SK-N-SH treated with all-trans-retinoic acid at 6 μM for 48 hours (cell line): Measurements from ENCODE around the gene LPGAT1.

ENCODE experiments used
- ATAC-seq: fragments of 200-7000 bp; cut with Tn5 transposase; 3 replicates; pipeline ENCODE4 v1.9.1; 2020; ENCODE audit warnings: mild to moderate bottlenecking, moderate library complexity
- ARNTL ChIP-seq: fragments of 450-650 bp; formaldehyde crosslinking; IDR thresholded peaks from 2 replicates; pipeline ENCODE4 v1.5.0; 2020; ENCODE audit warnings: low read depth, mild to moderate bottlenecking, moderate library complexity, borderline replicate concordance
- CREB5 ChIP-seq: fragments of 250-450 bp; sonication (Bioruptor Pico); IDR thresholded peaks from 2 replicates; pipeline ENCODE4 v1.5.1; 2020; ENCODE audit warnings: low read depth, mild to moderate bottlenecking, moderate library complexity
- GLIS3 ChIP-seq: fragments of 250-450 bp; sonication (Bioruptor Pico); IDR thresholded peaks from 2 replicates; pipeline ENCODE4 v1.5.0; 2020; ENCODE audit warnings: mild to moderate bottlenecking, moderate library complexity
- ISL1 ChIP-seq: fragments of 250-450 bp; sonication (Bioruptor Pico); IDR thresholded peaks from 2 replicates; pipeline ENCODE4 v2.1.2; 2022; ENCODE audit warnings: mild to moderate bottlenecking, moderate library complexity
- OSR1 ChIP-seq: fragments of 250-450 bp; sonication (Bioruptor Pico); IDR thresholded peaks from 2 replicates; pipeline ENCODE4 v1.8.0; 2022; ENCODE audit warnings: moderate library complexity, mild to moderate bottlenecking, inconsistent platforms
- PATZ1 ChIP-seq: fragments of 250-450 bp; sonication (Bioruptor Pico); IDR thresholded peaks from 2 replicates; pipeline ENCODE4 v1.8.0; 2020; ENCODE audit warnings: mild to moderate bottlenecking, moderate library complexity, borderline replicate concordance
- POU6F1 ChIP-seq: fragments of 250-450 bp; sonication (Bioruptor Pico); IDR thresholded peaks from 2 replicates; pipeline ENCODE4 v1.8.0; 2021; ENCODE audit warnings: low read depth, mild to moderate bottlenecking, moderate library complexity, borderline replicate concordance
- PPARA ChIP-seq: fragments of 250-450 bp; sonication (Bioruptor Pico); IDR thresholded peaks from 2 replicates; pipeline ENCODE4 v1.5.0; 2020; ENCODE audit warnings: mild to moderate bottlenecking, borderline replicate concordance
- RARB ChIP-seq: fragments of 250-450 bp; sonication (Bioruptor Pico); IDR thresholded peaks from 2 replicates; pipeline ENCODE4 v1.8.0; 2021; ENCODE audit warnings: mild to moderate bottlenecking, moderate library complexity
- TCF4 ChIP-seq: fragments of 250-450 bp; sonication (Bioruptor Pico); IDR thresholded peaks from 2 replicates; pipeline ENCODE4 v1.8.0; 2021; ENCODE audit warnings: mild to moderate bottlenecking, moderate library complexity, borderline replicate concordance
- TOX ChIP-seq: fragments of 250-450 bp; sonication (Bioruptor Pico); IDR thresholded peaks from 2 replicates; pipeline ENCODE4 v1.8.0; 2021; ENCODE audit warnings: mild to moderate bottlenecking, moderate library complexity, borderline replicate concordance
- ZC3H10 ChIP-seq: fragments of 250-450 bp; sonication (Bioruptor Pico); IDR thresholded peaks from 2 replicates; pipeline ENCODE4 v1.5.1; 2021; ENCODE audit warnings: mild to moderate bottlenecking, moderate library complexity
- ZFP3 ChIP-seq: fragments of 250-450 bp; sonication (Bioruptor Pico); IDR thresholded peaks from 2 replicates; pipeline ENCODE4 v1.5.0; 2020; ENCODE audit warnings: mild to moderate bottlenecking, moderate library complexity
- ZFP30 ChIP-seq: fragments of 450-650 bp; formaldehyde crosslinking; IDR thresholded peaks from 2 replicates; pipeline ENCODE4 v1.5.0; 2022; ENCODE audit warnings: mild to moderate bottlenecking, moderate library complexity
- ZNF565 ChIP-seq: fragments of 450-650 bp; formaldehyde crosslinking; conservative IDR thresholded peaks from 2 replicates; pipeline ENCODE4 v1.5.0; 2020; ENCODE audit warnings: low read depth, mild to moderate bottlenecking, moderate library complexity
- ZNF70 ChIP-seq: fragments of 450-650 bp; formaldehyde crosslinking; IDR thresholded peaks from 2 replicates; pipeline ENCODE4 v1.5.0; 2020; ENCODE audit warnings: mild to moderate bottlenecking, moderate library complexity
- ZNF8 ChIP-seq: fragments of 450-650 bp; formaldehyde crosslinking; IDR thresholded peaks from 2 replicates; pipeline ENCODE4 v1.5.0; 2020; ENCODE audit warnings: mild to moderate bottlenecking, moderate library complexity
- TF ChIP-seq, protein P1 (sequence below): fragments of 250-450 bp; sonication (Bioruptor Pico); IDR thresholded peaks from 2 replicates; pipeline ENCODE4 v1.5.0; 2020; ENCODE audit warnings: mild to moderate bottlenecking, moderate library complexity
- TF ChIP-seq, protein P2 (sequence below): fragments of 250-450 bp; sonication (Bioruptor Pico); IDR thresholded peaks from 2 replicates; pipeline ENCODE4 v1.5.1; 2021; ENCODE audit warnings: mild to moderate bottlenecking, moderate library complexity

The LPGAT1 gene

DNA sequence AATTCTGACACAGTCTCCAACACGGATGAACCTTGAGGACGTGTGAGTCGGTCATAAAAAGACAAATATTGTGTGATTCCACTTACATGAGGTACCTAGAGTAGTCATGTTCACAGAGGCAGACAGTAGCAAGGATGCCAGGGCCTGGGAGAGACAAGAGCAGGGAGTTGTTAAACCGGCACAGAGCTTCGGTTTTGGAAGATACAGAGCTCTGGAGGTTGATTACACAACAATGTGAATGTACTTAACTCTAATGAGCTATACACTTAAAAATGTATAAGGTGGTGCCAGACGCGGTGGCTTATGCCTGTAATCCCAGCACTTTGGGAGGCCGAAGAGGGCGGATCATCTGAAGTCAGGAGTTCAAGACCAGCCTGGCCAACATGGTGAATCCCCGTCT is 117.3 kb downstream of the LPGAT1 start:
- TF ChIP-seq, protein P1, sequence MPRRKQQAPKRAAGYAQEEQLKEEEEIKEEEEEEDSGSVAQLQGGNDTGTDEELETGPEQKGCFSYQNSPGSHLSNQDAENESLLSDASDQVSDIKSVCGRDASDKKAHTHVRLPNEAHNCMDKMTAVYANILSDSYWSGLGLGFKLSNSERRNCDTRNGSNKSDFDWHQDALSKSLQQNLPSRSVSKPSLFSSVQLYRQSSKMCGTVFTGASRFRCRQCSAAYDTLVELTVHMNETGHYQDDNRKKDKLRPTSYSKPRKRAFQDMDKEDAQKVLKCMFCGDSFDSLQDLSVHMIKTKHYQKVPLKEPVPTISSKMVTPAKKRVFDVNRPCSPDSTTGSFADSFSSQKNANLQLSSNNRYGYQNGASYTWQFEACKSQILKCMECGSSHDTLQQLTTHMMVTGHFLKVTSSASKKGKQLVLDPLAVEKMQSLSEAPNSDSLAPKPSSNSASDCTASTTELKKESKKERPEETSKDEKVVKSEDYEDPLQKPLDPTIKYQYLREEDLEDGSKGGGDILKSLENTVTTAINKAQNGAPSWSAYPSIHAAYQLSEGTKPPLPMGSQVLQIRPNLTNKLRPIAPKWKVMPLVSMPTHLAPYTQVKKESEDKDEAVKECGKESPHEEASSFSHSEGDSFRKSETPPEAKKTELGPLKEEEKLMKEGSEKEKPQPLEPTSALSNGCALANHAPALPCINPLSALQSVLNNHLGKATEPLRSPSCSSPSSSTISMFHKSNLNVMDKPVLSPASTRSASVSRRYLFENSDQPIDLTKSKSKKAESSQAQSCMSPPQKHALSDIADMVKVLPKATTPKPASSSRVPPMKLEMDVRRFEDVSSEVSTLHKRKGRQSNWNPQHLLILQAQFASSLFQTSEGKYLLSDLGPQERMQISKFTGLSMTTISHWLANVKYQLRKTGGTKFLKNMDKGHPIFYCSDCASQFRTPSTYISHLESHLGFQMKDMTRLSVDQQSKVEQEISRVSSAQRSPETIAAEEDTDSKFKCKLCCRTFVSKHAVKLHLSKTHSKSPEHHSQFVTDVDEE (CRISPR knock-in tag), result no peak
- TF ChIP-seq, protein P2, sequence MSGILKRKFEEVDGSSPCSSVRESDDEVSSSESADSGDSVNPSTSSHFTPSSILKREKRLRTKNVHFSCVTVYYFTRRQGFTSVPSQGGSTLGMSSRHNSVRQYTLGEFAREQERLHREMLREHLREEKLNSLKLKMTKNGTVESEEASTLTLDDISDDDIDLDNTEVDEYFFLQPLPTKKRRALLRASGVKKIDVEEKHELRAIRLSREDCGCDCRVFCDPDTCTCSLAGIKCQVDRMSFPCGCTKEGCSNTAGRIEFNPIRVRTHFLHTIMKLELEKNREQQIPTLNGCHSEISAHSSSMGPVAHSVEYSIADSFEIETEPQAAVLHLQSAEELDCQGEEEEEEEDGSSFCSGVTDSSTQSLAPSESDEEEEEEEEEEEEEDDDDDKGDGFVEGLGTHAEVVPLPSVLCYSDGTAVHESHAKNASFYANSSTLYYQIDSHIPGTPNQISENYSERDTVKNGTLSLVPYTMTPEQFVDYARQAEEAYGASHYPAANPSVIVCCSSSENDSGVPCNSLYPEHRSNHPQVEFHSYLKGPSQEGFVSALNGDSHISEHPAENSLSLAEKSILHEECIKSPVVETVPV (CRISPR knock-in tag), result no peak
- no peak for TF ChIP-seq ZFP30 (CRISPR knock-in tag)
- no peak for TF ChIP-seq CREB5 (CRISPR knock-in tag)
- ATAC-seq, result no peak

- TF ChIP-seq ZFP3, result no peak
- no peak for TF ChIP-seq ZC3H10
- no peak for TF ChIP-seq ZNF8 (CRISPR knock-in tag)
- TF ChIP-seq, protein P2 (CRISPR knock-in tag), result no peak
- TF ChIP-seq ARNTL, result no peak
- TF ChIP-seq TOX, result no peak
- no peak for TF ChIP-seq ZNF70
- TF ChIP-seq RARB (CRISPR knock-in tag), result no peak
- no peak for TF ChIP-seq POU6F1 (CRISPR knock-in tag)
- TF ChIP-seq PPARA (CRISPR knock-in tag), result no peak
- no peak for TF ChIP-seq GLIS3 (CRISPR knock-in tag)
- no peak for TF ChIP-seq OSR1 (CRISPR knock-in tag)
- TF ChIP-seq ZFP30 (CRISPR knock-in tag), result no peak
- TF ChIP-seq TCF4 (CRISPR knock-in tag), result no peak
- TF ChIP-seq, protein P1 (CRISPR knock-in tag), result no peak
- ATAC-seq, result no peak
Observed at GRCh38 chr1:211711315-211711705, 119.3 kb downstream of the LPGAT1 start.

DNA sequence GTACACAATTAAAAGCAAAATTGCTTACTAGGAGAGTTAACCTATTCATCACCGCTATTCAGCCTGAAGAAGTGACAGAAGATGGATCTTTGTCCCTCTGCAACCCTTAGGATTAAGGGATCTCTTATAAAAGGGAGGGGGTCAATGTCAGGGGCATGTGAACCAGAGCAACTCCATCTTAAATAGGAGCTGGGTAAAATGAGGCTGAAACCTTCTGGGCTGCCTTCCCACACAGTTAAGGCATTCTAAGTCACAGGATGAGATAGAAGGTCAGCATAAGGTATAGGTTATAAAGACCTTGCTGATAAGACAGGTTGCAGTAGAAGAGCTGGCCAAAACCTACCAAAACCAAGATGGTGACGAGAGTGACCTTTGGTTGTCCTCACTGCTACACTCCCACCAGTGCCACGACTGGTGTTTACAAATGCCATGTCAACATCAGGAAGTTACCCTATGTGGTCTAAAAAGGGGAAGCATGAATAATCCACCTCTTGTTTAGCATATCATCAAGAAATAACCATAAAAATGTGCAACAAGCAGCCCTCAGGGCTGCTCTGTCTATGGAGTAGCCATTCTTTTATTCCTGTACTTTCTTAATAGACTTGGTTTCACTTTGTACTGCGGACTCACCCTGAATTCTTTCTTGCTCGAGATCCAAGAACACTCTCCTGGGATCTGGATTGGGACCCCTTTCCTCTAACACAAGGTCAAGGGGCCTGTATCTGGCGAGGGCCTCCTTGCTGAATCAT is 119.8 kb downstream of the LPGAT1 start:
- ATAC-seq, result no peak
- TF ChIP-seq ZC3H10 (no peak), POU6F1 (CRISPR knock-in tag) (no peak), PPARA (CRISPR knock-in tag) (no peak), ISL1 (CRISPR knock-in tag) (no peak), ARNTL (no peak), PATZ1 (CRISPR knock-in tag) (no peak), ZNF8 (CRISPR knock-in tag) (no peak), ZNF565 (CRISPR knock-in tag) (no peak), RARB (CRISPR knock-in tag) (no peak)
